IMR-90 (cell line): ENCODE data around the gene MAP3K15.

Source experiments
- BHLHE40 ChIP-seq: fragments of 150-350 bp; IDR thresholded peaks from 2 replicates; pipeline ENCODE4 v1.6.1; 2016; ENCODE audit warnings: mild to moderate bottlenecking, low read depth, low read length
- CEBPB ChIP-seq: IDR thresholded peaks from 2 replicates; pipeline ENCODE4 v1.6.1; 2012; ENCODE audit warnings: low read depth, low read length, improper control_type of control experiment
- CHD1 ChIP-seq: IDR thresholded peaks from 2 replicates; pipeline ENCODE4 v1.6.1; 2012; ENCODE audit warnings: low read depth, low read length, improper control_type of control experiment
- CTCF ChIP-seq: conservative IDR thresholded peaks from 2 replicates; pipeline ENCODE4 v1.5.1; 2012; ENCODE audit warnings: mild to moderate bottlenecking, low read depth, low read length, improper control_type of control experiment
- ELK1 ChIP-seq: fragments of 150-350 bp; IDR thresholded peaks from 2 replicates; pipeline ENCODE4 v1.6.1; 2016; ENCODE audit warnings: low read depth, mild to moderate bottlenecking, low read length, moderate library complexity, borderline replicate concordance
- MAFK ChIP-seq: IDR thresholded peaks from 2 replicates; pipeline ENCODE4 v1.6.1; 2012; ENCODE audit warnings: low read depth, low read length, improper control_type of control experiment
- MXI1 ChIP-seq: IDR thresholded peaks from 2 replicates; pipeline ENCODE4 v1.6.1; 2012; ENCODE audit warnings: low read depth, mild to moderate bottlenecking, low read length, moderate library complexity, borderline replicate concordance
- POLR2A ChIP-seq: IDR thresholded peaks from 2 replicates; pipeline ENCODE4 v1.6.1; 2012; ENCODE audit warnings: mild to moderate bottlenecking, low read depth, low read length
- RAD21 ChIP-seq: IDR thresholded peaks from 2 replicates; pipeline ENCODE4 v1.6.1; 2012; ENCODE audit warnings: low read length, improper control_type of control experiment
- RCOR1 ChIP-seq: IDR thresholded peaks from 2 replicates; pipeline ENCODE4 v1.6.1; 2012; ENCODE audit warnings: mild to moderate bottlenecking, low read length, improper control_type of control experiment; ENCODE audit not compliant: insufficient replicate concordance
- USF2 ChIP-seq: fragments of 150-350 bp; IDR thresholded peaks from 2 replicates; pipeline ENCODE4 v1.6.1; 2017; ENCODE audit warnings: mild to moderate bottlenecking, antibody characterized with exemption, low read length, low read depth

GRCh38 chrX:19496711-19497110 lies 18.6 kb downstream of the MAP3K15 start:
- no peak for TF ChIP-seq USF2
- no peak for TF ChIP-seq POLR2A
- TF ChIP-seq BHLHE40, result no peak
- TF ChIP-seq CTCF, result no peak
- no peak for TF ChIP-seq RAD21
- TF ChIP-seq MXI1, result no peak
- no peak for TF ChIP-seq CHD1
- TF ChIP-seq RCOR1, result no peak
- no peak for TF ChIP-seq CEBPB
- no peak for TF ChIP-seq MAFK
- no peak for TF ChIP-seq ELK1
